ENCODE measurements around the gene ADCY2.

Gene ADCY2

GRCh38 chr5:7395947-7396712 is at the start of gene ADCY2:
Gene ADCY2 (plus strand): TSS chr5:7396138. CDS start chr5:7396297, 159 bp downstream.
- DNase-seq = no peak

GRCh38 chr5:7347377-7347776 is 48.6 kb upstream of the ADCY2 start:
- DNase-seq = no peak

- DNase-seq = no peak
Measured at GRCh38 chr5:7348168-7348854, 47.6 kb upstream of the ADCY2 start.

GRCh38 chr5:7361593-7361992 is 34.3 kb upstream of the ADCY2 start:
- DNase-seq = no peak

GRCh38 chr5:7363067-7363677 is 32.8 kb upstream of the ADCY2 start:
- no peak for DNase-seq

- DNase-seq = no peak
Measured at GRCh38 chr5:7364226-7364875, 31.6 kb upstream of the ADCY2 start.

GRCh38 chr5:7367780-7368179 is 28.2 kb upstream of the ADCY2 start:
- DNase-seq = no peak

GRCh38 chr5:7372399-7372798 is 23.5 kb upstream of the ADCY2 start:
- DNase-seq = no peak

- DNase-seq = no peak
Measured at GRCh38 chr5:7374186-7374585, 21.8 kb upstream of the ADCY2 start.

GRCh38 chr5:7375457-7375856 is 20.5 kb upstream of the ADCY2 start:
- DNase-seq = no peak

GRCh38 chr5:7376871-7377270 is 19.1 kb upstream of the ADCY2 start:
- no peak for DNase-seq

- no peak for DNase-seq
Measured at GRCh38 chr5:7377761-7378160, 18.2 kb upstream of the ADCY2 start.

- DNase-seq = no peak
Measured at GRCh38 chr5:7382588-7382987, 13.3 kb upstream of the ADCY2 start.

- DNase-seq = no peak
Measured at GRCh38 chr5:7385681-7386080, 10.3 kb upstream of the ADCY2 start.

GRCh38 chr5:7388553-7388952 is 7.4 kb upstream of the ADCY2 start:
- DNase-seq = no peak

- DNase-seq = no peak
Measured at GRCh38 chr5:7391215-7391614, 4.7 kb upstream of the ADCY2 start.

- DNase-seq = peak; percentile 86
Measured at GRCh38 chr5:7391814-7392692, 3.9 kb upstream of the ADCY2 start.

GRCh38 chr5:7392693-7393024 is 3.3 kb upstream of the ADCY2 start:
- no peak for DNase-seq

- no peak for DNase-seq
Measured at GRCh38 chr5:7393921-7394799, 1.8 kb upstream of the ADCY2 start.

- no peak for DNase-seq
Measured at GRCh38 chr5:7394889-7395431, 978 bp upstream of the ADCY2 start.

GRCh38 chr5:7395432-7395946 is 449 bp upstream of the ADCY2 start:
- no peak for DNase-seq
